IPS DF 4.7 (cell line): ENCODE measurements around the gene SLITRK1.

Source experiments
- DNase-seq: peaks from one replicate; pipeline ENCODE4 v3.0.0-alpha.2; 2013; ENCODE audit warnings: low spot score; ENCODE audit errors: extremely low read depth

The SLITRK1 gene, protein sequence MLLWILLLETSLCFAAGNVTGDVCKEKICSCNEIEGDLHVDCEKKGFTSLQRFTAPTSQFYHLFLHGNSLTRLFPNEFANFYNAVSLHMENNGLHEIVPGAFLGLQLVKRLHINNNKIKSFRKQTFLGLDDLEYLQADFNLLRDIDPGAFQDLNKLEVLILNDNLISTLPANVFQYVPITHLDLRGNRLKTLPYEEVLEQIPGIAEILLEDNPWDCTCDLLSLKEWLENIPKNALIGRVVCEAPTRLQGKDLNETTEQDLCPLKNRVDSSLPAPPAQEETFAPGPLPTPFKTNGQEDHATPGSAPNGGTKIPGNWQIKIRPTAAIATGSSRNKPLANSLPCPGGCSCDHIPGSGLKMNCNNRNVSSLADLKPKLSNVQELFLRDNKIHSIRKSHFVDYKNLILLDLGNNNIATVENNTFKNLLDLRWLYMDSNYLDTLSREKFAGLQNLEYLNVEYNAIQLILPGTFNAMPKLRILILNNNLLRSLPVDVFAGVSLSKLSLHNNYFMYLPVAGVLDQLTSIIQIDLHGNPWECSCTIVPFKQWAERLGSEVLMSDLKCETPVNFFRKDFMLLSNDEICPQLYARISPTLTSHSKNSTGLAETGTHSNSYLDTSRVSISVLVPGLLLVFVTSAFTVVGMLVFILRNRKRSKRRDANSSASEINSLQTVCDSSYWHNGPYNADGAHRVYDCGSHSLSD

DNA sequence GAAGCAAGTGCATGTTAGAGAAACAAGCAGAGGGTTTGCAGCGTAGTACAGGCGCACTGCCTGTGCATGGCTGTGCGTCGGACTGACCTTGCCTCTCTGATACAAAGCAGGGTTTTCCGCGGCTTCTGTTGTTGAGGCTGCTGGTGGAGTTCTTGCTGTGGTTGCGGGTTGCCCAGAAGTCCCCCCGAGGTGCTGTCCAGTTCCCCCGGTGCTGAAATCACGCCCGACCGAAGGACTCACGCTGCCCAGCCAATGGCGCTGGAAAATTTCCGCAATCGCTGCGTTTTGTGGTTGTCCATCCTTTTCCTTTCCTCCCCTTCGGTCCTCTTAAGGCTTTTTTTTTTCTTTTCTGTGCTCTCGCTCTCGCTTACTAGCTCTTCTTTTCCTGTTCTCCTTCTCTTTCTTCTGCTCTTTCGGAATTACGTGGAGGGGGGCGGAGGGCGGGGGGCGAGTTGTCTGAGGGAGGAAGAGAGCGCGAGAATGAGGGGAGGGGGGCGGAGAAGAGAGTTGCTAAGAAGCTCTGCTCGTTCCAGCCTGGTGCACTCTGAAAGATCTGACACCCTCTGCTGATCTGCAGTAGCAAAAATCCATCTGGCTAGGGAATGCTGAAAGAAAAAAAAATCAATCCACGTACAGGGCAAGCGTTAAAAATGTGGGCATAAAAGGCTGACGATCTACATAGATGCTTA lies at the start of gene SLITRK1:
Gene SLITRK1 (minus strand): TSS at position 558 of the 689 bp plus-strand sequence. CDS start 967 bp downstream, outside the sequence.
- peak; percentile 64 for DNase-seq

DNA sequence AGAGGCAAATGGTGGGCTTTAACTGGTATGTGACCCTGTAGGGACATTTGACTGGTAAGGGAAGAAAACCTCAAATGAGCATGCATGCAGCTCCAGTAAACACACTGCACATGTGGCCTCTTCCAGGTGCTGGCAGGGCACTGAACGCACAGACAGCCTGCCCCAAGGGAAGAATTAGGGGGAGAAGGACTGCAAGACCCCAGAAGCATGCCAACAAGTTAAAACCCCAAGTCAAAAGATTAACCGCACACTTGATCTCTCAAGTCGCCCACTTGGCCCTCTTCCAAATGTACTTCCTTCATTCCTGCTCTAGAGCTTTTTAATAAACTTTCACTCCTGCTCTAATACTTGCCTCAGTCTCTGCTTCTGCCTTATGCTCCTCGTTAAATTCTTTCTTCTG lies 46.9 kb upstream of the SLITRK1 start:
- no peak for DNase-seq

DNA sequence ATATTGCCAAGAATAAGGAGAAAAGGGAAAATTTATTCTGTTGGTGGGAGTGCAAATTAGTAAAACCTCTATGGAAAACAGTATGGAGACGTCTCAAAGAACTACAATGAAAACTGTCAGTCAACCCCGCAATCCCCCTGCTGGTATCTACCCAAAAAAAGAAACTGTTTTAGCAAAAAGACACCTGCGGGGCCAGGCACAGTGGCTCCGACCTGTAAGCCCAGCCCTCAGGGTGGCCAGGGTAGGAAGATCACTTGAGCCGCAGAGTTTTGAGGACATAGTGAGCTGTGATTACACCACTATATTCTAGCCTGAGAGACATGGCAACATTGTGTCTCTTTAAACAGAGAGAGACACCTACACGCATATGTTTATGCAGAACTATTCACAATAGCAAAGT lies 37.5 kb upstream of the SLITRK1 start:
- DNase-seq, result no peak

DNA sequence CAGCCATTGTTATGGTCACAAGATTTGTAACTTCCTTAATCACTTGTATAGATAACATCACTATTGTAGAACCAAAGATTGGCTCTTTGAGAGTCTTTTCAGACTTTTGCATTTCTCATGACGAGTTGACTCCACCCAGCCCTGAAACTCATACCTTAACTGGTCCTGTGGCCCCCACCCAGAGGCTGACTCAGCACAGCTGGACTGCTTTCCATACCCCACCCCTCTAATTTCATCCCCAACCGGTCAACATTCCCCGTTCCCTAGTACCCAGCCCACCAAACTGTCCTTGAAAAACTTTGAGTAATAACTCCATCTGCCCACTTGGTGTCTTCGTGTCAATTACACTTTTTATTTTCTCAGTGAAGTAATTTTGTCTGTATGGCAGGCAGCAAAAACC lies 32.1 kb upstream of the SLITRK1 start:
- no peak for DNase-seq

DNA sequence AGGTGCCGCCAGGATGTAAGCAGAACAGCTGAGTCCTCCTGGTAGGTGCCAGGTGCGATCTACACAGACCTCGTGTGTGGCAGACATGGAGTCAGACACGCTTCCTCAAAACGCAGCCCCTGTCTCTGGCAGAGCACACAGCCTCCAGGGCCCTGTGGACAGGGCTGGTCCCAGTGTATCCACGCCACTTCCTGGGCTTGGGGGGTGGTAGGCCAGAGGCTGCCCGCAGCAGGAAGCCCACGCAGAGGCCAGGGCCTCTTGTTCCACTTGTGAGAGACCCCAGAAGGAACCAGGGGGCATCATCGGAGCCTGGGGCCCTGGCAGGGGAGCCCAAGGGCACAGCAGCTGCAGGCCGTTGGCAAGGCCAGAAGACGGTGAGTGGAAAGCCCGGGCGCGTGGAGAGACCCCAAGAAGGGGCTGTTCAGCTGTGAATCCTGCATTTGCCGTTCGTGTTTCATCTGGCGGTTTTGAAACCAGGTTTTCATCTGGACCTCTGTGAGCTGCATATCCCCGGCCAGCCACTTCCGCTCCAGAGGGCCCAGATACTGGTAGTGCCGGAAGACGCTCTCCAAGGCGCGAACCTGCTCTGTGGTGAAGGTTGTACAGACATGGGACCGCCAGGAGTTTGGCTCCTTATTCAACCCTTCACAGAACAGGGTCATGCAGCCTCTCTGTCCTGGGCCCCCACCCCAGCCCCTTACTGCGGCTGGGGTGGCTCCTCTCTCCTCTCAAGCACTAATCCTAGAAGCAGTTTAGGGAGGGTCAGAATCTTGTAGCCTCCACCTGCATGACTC lies 25.1 kb upstream of the SLITRK1 start:
- no peak for DNase-seq

DNA sequence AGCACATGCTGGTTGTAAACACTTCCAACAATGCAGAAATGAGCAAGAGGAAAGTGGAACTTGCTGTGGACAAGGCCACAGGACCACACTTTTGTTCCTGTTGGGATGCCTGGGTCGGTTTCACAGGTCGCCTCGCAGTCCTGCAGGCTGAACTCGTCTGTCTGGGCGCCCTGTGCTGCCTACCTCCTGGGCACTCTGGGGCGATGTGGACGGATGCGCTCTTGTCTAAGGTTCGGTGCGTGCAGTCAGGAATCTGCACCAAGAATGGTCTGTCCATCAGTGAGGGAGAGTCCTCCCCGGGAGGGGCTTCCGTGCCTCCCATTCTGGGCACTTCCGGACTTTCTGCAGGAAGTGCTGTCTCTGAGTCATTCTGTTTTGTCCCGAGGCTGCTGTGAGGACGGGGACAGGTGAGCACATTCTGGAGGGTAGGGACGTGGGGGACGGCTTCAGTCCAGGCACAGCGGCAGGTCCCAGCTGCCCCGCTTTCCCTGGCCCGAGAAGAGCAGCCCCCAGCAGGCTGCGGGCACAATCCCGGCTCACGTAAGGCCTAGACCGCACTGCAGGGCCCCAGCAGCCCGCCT lies 24.1 kb upstream of the SLITRK1 start:
- DNase-seq, result no peak

DNA sequence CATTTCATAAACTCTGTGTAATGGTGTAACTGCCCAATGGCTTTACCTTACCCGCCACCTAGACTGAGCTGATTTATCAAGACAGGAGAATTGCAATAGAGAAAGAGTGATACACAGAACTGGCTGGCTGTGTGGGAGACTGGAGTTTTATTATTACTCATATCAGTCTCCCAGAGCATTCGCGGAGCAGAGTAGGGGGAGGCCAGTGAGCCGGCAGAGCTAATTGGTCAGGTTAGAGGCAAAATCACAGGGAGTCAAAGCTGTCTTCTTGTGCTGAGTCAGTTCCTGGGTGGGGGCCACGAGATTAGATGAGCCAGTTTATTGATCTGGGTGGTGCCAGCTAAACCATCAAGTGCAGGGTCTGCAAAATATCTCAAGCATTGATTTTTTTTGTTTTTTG lies 23.4 kb upstream of the SLITRK1 start:
- DNase-seq, result no peak

DNA sequence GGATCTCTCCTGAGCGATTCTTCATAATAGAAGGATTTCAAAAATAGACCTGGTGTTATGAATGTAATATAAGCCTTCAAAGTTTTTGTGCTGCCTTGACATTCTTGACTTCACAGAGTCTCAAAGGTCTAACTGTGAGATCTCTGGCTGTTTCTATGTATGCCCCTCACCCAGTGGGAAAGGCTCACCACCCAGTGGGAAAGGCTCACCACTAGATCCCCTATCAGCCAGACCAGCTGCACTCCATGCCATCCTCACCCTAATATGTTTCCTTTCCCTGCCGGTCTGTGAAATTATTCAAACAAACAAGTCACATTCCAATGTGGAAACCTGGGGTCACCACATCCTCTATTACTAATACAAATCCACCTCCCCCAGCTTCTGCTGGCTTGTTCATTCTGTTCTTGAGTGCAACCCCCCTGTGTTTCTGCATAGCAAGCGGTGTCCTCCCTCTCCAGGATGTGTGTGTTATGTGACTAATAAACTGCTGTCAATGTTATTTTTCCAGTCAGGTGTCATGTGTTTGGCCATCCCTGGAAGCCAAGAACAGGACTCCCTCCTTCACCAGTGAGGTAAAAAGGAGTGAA lies 13.8 kb upstream of the SLITRK1 start:
- DNase-seq, result no peak

DNA sequence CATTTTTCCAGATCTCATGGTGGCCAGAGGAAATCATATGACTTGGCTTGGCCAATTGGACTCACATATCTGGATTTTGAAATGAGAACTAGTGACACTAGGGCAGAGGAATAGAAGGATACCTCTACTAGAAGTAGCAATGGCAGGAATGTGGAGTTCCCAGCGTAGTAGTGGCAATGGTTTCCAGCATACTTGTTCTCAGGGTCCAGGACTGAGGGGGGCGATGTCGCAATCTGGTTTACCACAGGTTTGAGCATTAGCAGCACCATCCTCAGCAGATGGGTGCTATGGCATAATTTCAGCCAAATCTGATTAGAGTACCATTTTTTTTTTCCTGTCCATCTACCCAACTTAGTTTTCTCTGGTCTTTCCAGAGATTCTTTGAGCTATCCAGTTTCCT lies 8.1 kb upstream of the SLITRK1 start:
- DNase-seq, result no peak

DNA sequence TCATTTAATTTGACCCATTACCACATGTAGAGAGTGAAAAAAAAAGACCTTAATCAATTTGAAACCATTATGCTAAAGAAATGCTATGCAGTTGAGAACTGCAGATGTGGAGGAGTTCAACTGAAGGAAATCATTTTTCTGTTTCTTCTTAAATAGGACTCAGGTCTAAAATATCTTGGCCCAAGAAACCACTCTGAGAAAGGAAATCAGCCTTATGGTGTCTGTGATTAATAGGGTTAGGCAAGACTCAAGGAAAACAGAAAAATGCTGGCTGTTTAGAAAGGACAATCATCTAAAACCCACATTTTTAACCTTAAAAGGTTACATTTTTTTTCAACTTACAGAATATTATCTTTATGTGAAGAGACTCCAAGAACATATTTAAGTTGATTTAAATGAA lies 1.9 kb upstream of the SLITRK1 start:
- DNase-seq, result no peak

DNA sequence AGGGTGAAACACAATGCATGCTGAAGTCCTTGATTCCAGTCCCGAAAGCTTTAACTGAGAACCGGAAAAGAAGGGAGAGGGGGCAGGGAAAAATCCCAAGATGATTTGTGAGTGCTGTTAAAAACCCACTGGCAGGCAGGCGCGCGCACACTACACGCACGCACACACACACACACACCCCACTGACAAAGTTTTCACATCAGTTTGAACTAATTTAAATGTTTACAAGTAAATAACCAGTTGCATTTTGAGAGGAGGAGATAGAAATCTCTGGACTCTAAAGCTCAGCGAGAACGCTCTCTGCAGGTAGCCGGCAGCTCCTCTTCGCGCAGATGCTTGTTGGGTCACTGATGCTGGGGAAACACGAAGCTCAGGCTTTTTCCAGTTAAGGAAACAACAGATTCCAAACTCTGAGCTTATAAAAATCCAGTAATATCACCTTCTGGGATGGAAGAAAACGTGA lies 818 bp upstream of the SLITRK1 start:
- DNase-seq, result no peak

DNA sequence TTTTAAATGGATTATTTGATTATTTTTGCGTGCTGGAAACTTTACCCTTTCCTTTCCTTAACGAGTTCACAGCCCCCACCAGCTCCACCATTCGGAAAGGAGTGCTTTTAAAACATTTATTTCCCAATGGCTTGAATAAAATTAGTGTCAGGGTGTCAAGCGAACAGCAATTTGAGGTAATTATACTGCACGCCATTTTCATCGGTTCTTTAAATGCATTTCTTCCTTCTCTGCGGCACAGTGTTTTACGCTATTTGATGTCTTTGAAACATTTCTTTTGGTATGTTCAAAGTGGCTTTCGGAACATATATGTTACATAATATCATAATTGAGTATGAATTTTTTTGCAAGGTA lies 309 bp upstream of the SLITRK1 start:
- no peak for DNase-seq

DNA sequence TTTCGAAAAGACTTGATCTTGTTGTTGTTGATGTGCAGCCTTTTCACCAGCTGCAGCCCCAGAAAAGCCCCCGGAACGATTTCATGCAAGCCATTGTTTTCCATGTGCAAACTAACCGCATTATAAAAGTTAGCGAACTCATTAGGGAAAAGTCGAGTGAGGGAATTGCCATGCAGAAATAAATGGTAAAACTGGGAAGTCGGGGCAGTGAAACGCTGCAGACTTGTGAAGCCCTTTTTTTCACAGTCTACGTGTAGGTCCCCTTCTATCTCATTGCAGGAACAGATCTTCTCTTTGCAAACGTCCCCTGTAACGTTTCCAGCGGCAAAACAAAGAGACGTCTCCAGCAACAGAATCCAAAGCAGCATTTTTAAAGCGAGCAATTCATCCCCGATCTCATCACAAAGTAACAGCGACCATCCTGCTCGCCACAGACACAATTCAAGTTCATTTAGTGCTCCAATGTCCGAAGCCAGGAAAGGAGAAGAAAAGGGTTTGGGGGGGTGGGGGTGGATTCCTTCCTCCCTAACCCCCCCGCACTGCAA lies 1.1 kb downstream of the SLITRK1 start:
- no peak for DNase-seq

DNA sequence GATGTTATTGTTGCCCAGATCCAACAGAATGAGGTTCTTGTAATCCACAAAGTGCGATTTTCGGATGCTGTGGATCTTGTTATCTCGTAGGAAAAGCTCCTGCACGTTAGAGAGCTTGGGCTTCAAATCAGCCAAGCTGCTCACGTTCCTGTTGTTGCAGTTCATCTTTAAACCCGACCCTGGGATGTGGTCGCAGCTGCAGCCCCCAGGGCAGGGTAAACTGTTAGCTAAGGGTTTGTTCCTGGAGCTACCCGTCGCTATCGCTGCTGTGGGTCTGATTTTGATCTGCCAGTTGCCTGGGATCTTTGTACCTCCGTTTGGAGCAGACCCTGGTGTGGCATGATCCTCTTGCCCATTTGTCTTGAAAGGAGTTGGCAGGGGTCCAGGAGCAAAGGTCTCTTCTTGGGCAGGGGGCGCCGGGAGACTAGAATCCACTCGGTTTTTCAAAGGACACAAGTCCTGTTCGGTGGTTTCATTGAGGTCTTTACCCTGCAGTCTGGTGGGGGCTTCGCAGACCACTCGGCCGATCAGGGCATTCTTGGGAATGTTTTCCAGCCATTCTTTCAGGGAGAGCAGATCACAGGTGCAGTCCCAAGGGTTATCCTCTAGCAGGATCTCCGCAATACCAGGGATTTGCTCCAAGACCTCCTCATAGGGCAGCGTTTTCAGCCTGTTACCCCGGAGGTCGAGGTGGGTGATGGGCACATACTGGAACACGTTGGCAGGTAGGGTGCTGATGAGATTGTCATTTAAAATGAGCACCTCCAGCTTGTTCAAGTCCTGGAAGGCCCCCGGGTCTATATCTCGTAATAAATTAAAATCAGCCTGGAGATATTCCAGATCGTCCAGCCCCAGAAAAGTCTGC lies 1.8 kb downstream of the SLITRK1 start:
- DNase-seq, result no peak

DNA sequence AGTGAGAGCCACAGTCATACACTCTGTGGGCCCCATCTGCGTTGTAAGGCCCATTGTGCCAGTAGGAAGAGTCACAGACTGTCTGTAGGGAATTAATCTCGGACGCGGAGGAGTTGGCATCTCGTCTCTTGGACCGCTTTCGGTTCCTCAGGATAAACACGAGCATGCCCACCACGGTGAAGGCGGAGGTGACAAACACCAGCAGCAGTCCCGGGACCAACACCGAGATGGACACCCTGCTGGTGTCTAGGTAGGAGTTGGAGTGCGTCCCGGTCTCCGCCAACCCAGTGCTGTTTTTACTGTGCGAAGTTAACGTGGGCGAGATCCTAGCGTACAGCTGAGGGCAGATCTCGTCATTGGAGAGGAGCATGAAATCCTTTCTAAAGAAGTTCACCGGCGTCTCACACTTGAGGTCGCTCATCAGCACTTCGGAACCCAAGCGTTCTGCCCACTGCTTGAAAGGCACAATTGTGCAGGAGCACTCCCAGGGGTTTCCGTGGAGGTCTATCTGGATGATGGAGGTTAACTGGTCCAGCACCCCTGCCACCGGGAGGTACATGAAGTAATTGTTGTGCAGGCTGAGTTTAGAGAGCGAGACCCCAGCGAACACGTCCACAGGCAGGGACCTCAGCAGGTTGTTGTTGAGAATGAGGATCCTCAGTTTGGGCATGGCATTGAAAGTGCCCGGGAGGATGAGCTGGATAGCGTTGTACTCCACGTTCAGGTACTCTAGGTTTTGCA lies 2.7 kb downstream of the SLITRK1 start:
- DNase-seq, result no peak

DNA sequence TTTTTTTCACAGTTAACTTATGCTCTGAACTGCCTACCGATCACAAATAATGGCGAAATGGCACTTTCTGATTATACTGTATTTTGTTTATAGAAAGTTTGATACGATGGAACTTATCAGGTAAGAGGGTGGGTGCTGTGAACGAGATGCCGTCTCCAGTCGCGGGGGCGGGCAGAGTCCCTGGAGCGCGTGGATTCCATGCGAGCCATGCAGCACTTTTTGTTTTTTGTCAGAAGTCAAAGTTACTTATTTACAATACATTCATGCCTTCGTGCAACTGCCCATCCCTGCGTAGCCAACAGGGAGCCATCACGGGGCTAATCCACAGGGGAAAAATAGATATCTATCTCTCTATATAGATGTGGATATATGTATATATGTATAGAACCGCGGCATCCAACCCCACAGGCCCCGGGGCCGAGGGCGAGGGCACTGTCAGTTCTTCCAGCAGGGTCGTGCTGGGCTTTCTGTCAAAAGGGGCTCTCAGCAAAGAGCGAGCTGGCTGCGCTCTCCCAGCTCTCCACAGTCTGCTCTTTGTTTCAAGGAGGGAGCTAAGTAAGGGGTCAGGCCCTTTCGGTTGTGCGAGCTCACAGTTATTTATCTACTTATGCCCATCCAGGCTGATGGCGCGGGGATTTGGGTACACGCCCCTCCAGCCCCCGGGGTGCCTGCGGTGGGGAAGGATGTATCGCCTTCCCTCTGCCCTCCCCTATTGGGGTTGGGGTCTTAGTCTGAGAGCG lies 3.4 kb downstream of the SLITRK1 start:
- DNase-seq, result no peak

DNA sequence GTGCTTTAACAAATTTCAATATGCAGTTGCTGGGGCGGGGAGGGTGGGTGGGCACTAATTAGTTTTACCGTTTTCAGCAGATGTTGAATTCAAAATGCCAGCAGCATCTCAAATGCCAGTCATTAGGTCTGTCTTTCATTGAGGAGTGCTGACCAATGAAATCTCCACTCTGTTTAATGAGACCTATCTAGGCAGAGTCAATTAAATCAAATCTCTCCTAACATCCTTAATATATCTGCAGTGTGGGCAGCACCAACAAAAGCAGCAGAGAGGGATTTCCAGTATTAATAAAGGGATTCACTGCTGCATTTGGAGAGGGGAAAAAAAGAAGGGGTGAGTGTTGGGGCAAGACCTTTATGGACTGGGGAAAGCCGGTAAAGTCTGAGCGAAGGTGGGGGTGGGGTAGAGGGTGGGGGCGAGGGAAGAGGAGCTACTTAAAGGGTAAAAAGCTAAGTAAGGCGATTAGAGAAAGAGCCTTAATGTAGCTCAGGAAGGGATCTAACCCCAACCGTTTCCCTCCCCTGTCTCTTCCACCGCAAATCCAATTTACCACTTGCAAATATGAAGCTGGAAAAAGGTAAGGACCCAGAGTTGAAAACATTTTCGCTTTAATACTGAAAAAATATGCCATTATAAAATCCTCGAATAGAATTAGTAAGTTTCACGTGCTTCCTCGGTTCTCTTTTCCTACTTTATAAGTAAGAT lies 4.5 kb downstream of the SLITRK1 start:
- DNase-seq, result no peak
